Inflammatory macrophage treated with lipopolysaccharide for 4 hours (primary cell): ENCODE data around the gene ZCRB1.

Experiments
- DNase-seq: peaks from one replicate; pipeline ENCODE4 v3.0.0-alpha.2; 2020

The ZCRB1 gene

DNA sequence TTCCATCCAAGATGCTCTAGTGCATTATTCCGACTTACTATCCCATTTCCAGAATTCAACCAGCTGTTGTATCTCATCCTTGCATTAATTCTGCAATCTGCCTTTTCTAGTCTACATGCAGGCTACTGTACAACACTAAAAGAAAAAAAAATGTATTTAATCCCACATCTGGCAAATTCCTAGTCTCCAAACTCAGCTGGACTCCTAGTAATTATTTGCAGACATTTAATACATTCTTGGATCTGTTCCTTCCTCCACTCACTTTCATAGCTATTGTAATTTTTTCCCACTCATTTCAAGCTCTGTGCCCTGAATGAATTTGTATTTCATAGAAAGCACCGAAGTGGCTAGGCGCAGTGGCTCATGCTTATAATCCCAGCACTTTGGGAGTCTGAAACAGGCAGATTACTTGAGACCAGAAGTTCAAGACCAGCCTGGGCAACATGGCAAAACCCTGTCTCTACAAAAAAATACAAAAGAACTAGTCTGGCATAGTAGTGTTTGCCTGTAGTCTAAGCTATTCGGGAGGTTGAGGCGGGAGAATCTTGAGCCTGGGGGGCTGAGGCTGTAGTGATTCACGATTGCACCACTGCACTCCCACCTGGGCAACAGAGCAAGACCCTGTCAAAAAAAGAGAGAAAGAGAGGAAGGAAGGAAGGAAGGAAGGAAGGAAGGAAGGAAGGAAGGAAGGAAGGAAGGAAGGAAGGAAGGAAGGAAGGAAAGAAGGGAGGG lies 48.3 kb downstream of the ZCRB1 start:
- DNase-seq, result no peak

DNA sequence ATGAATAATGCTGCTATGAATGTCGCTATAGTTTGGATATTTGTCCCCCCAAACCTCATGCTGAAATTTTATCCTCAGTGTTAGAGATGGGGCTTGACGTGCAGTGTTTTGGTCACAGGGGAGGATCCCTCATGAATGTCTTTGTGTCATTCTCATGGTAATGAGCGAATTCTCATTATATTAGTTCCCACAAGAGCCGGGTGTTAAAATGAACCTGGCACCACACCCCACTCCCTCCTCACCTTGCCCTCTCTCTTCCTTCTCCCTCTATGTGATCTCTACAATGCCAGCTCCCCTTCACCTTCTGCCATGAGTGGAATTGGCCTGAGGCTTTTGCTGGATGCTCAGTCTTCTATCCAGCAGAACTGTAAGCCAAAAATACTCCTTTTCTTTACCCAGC lies 50.4 kb downstream of the ZCRB1 start:
- DNase-seq, result no peak

DNA sequence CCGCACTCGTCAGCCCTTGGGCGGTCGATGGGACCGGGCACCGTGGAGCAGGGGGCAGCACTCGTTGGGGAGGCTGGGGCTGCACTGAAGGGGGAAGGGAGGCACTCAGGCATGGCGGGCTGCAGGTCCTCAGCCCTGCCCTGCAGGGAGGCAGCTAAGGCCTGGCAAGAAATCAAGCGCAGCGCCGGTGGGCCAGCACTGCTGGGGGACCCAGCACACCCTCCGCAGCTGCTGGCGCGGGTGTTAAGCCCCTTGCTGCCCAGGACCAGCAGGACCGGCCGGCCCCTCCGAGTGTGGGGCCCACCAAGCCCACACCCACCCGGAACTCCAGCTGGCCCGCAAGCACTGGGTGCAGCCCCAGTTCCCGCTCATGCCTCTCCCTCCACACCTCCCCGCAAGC lies 52.2 kb downstream of the ZCRB1 start:
- DNase-seq, result no peak

- no peak for DNase-seq
Observed at GRCh38 chr12:42270596-42270995, 55.3 kb downstream of the ZCRB1 start.

- no peak for DNase-seq
Observed at GRCh38 chr12:42267413-42268190, 58.3 kb downstream of the ZCRB1 start.

- DNase-seq, result no peak
Observed at GRCh38 chr12:42266579-42267230, 59.2 kb downstream of the ZCRB1 start.

DNA sequence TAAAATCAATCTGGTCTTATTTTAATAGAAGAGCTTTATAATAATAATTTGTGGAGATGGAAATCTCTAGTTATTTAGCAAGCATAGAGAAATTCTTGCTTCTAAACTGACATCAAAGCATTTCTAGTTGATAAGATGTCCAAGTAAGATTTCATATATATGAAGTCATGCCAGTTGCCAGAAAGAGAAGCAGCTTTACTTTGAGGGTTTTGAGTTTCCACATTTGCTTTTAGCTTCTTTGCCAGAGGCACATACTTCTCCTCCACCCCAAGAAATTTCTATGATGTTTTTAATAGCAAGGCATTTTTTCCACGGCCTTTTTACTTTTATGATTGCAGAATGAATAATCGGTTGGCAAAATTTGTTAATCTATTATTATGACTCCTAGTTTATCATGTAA lies 63.6 kb downstream of the ZCRB1 start:
- no peak for DNase-seq
